Bronchus fibroblast of lung (primary cell): ENCODE data around the gene CAPG. TPM values are rescaled to one million over a fixed set of nuclear protein-coding genes. Genes with fewer than 3 reads are reported as not detected.

Source experiments
- total RNA-seq: library from RNA; depleted of rRNA; stranded (reverse); fragments of >200 nt; gene quantifications from 2 replicates; pipeline ENCODE4 v1.2.3, GENCODE V29; 2015

Gene CAPG, protein sequence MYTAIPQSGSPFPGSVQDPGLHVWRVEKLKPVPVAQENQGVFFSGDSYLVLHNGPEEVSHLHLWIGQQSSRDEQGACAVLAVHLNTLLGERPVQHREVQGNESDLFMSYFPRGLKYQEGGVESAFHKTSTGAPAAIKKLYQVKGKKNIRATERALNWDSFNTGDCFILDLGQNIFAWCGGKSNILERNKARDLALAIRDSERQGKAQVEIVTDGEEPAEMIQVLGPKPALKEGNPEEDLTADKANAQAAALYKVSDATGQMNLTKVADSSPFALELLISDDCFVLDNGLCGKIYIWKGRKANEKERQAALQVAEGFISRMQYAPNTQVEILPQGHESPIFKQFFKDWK
- 196 and 242 TPM in 2 replicates for total RNA-seq

DNA sequence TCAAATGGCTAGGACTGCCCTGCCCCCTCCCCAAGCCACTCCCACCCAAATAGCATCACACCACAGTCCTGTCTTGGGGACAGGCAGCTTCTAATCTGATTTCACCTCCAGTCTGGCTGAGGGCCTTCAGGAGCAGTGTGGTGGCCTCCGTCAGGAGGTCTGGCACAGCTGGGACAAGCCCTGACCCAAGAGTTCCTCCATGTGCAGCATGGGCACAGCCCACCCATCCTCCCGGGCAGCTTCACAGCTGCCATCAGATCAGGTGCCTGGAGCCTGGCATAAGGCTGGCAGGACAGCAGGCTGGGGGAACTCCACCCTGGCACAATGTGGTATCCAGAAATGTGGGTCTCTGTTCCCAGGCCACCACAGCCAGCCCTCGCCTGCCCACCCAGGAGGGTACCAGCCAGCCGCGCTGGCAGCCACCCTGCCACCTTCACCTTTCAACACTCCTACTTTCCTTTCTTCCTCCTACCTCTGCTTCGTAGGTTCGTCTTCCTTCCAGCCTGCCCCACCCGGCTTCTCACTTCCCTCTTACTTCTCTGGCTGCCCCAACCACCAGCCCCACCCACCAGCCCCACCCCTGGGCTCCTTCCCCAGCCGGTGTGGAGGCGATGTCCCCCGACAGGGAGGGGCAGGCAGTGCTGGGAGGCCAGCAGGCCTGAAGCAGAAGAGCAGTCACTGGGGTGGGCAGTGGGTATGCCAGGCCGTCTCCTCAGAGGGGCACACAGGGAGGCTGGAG, at the start of gene CAPG:
Gene CAPG (minus strand): TSS at position 522 of the 739 bp plus-strand sequence. CDS start 8,221 bp downstream, outside the sequence.

DNA sequence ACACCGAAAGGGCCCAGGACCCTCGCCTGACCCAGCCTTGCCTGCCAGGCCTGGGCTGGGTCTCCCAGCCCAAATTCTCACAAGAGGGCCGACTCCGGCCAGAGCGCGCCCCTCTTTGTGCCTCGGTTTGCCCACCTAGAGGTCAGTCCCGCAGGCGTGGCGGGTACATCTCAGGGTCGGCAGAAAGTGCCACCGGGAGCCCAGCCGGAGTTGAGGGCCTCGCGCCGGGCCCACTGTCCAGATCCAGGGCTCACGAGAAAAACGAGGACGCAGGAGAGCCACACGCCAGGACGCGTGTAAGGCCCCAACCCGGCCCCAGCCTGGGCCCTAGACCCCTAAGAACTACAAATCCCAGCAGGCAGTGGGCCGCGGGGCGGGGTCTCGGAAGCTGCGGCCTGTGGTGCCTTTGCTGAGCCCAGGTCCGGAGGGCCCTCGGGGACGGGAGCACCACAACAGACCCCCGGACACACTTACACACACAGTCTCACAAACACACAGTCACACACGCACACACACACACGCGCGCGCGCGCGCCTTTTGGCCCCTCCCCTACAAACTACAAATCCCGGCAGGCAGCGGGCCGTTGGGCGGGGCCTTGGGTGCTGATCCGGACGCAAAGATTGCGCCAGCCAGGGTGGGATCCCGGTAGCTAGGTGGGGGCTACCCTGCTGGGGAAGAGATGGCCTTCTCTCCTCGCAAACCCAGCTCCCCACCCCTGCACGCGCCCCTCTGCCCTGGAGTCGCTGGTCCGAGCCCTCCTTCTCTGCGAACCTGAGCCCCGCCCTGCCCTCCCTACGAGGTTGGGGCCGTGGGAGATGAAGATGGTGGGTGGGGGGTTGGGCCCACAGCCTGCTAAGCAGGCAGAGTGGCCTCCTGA, 8.2 kb upstream of the CAPG start, which contains the start of gene SH2D6:
Gene SH2D6 (plus strand): TSS at position 583 of the 877 bp plus-strand sequence. CDS start 10,752 bp downstream, outside the sequence.

DNA sequence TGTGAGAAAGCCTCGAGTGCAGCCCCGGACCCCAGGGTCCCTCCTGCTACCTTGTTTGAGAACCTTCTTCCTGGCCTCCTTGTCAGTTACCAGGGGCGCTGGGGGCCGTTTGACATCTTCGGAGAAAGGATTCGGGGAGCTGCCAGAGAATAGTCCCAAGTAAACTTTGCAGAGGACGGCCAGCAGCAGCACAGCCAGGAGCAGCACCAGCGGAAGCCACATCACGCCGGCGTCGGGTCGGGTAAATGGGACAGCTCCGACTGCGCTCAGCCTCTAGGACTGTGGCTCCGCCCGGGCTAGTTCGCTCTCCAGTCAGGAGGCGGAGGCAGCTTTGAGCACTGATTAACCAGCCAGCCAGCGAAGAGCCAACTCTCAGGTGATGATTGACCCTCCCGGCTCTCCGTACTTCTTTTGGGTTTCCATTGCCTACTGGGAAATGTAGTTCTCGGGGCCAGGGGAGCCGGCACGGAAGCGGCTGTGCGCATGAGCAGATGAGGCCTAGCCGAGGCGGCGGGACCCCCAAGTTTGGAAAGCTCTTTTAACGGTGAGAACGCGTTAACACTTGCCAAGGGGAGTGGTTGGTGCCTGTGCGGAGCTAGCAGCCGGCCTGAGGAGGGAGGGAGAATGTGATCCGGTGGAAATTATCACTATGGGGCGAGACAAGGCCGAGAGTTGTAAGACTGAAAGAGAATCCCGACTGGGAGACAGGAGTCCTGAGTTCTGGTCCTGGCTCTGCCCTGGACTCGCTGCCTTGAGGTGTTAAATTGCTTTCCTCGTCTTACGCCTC, 55.7 kb downstream of the CAPG start, which contains the start of the genes ELMOD3 and RETSAT:
Gene ELMOD3 (plus strand): TSS at position 484 of the 787 bp plus-strand sequence. CDS start 2,430 bp downstream, outside the sequence.
Gene RETSAT (minus strand): TSS at position 243 of the 787 bp plus-strand sequence. CDS start 21 bp downstream, at position 222.

Other genes with a start within 250 kb of the CAPG start
- 50.2 and 55.0 TPM in 2 replicates for gene TGOLN2, start 82.4 kb downstream of the CAPG start, total RNA-seq
- gene RETSAT, start 55.8 kb downstream of the CAPG start, total RNA-seq, result 33.5 and 39.2 TPM in 2 replicates
- 11.3 and 12.9 TPM in 2 replicates for gene ELMOD3, start 55.6 kb downstream of the CAPG start, total RNA-seq
- 0.34 and 0.59 TPM in 2 replicates for gene SH2D6, start 8.3 kb upstream of the CAPG start, total RNA-seq
- gene MAT2A, start 128.8 kb upstream of the CAPG start, total RNA-seq, result 82.9 and 86.1 TPM in 2 replicates
- 50.1 and 53.3 TPM in 2 replicates for gene GGCX, start 151.1 kb upstream of the CAPG start, total RNA-seq
- 2.5 and 5.2 TPM in 2 replicates for gene VAMP8, start 167.2 kb upstream of the CAPG start, total RNA-seq
- gene VAMP5, start 174.1 kb upstream of the CAPG start, total RNA-seq, result 98.0 and 106 TPM in 2 replicates
- gene RNF181, start 185.4 kb upstream of the CAPG start, total RNA-seq, result 281 and 288 TPM in 2 replicates
- gene TMEM150A, start 192.3 kb upstream of the CAPG start, total RNA-seq, result 9.9 and 10.7 TPM in 2 replicates
- gene C2orf68, start 201.7 kb upstream of the CAPG start, total RNA-seq, result 12.5 and 14.5 TPM in 2 replicates
- 76.1 and 76.5 TPM in 2 replicates for gene USP39, start 205.8 kb upstream of the CAPG start, total RNA-seq